ENCODE data around the gene MZT2A. TPM values are rescaled to one million over a fixed set of nuclear protein-coding genes. Genes with fewer than 3 reads are reported as not detected.
"Not testable (repeated sequence)": the region's sequence is repeated elsewhere in the genome, so short reads cannot be mapped to it uniquely, and the experiment has no call there.

MZT2A gene
- total RNA-seq, 2 donors from 2014 or later: 173 to 176 TPM

DNA sequence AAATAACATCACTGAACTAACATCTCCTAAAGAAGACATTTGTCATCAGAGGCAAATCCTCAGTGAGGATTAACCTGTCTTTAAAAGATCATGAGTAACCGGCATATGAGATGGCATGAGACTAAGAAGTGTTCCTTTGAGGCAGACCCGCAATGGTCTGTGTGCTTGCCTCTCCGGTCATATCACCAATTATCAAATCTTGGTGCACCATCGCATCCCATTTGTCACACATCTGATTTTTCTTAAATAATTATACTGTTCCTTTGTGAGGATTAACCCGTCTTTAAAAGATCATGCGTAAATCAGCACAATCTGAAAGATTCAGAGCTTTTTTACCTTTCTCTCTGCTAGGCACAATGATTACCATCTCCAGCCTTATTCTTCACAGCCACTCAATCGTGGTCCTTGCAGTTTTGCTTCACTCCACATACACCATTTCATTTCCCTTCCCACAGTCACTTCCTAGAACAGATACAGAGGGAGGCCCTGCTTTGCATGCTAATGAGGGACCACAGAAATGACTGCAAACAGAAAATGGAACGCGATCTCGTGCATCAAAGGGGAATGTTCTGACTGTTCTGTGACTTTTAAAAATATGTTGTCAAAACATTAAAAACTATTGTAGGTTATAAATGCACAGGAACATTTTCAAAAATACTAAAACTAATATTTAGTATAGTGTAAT is 40.8 kb downstream of the MZT2A start:
- DNase-seq (ENCODE audit: low spot score); intact Hi-C loops (cut with DNase I); H3K9me3 ChIP-seq; H3K36me3 ChIP-seq; H3K27ac ChIP-seq; H3K27me3 ChIP-seq (replicated peaks; ENCODE audit: insufficient read depth); H3K4me3 ChIP-seq; H3K4me1 ChIP-seq (replicated peaks): not testable (repeated sequence)
- 58% methylated on average over 10 of the region's 10 CpGs for WGBS

DNA sequence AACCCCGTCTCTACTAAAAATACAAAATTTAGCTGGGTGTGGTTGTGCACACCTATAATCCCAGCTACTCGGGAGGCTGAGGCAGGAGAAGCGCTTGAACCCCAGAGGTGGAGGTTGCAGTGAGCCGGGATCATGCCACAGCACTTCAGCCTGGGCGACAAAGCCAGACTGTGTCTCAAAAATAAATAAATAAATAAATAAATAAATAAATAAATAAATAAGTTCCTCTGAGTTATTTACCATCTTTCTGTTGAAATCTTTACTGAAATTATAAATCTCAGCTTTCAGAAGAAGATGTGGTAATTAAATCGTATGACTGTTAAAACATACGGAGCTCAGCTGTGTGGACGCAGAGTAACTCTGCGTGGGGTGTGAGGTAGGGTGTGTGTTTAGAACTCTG is 44.2 kb downstream of the MZT2A start:
- H3K27ac ChIP-seq; H3K27me3 ChIP-seq (replicated peaks; ENCODE audit: insufficient read depth); H3K4me3 ChIP-seq; H3K36me3 ChIP-seq; intact Hi-C loops (cut with DNase I); H3K9me3 ChIP-seq; H3K4me1 ChIP-seq (replicated peaks); DNase-seq (ENCODE audit: low spot score): not testable (repeated sequence)
- 75% methylated on average over 9 of the region's 9 CpGs for WGBS

DNA sequence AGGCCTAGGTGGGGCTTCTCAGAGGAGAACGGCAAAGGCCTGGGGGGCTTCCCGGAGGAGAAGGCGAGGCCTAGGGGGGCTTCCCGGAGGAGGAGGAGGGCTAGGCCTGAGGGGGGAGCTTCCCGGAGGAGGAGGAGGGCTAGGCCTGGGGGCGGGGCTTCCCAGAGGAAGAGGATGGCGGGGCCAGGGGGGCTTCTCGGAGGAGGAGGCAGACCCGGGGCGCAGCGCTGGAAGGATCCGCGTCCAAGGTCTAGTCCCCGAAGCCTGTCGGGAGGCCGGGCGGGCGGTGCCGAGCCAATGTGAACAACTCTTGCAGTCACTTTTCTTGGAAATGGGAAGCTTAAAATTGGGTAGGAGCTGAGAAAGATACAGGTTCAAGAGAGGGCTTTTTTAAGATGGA is 46.3 kb downstream of the MZT2A start:
- Histone ChIP-seq H3K4me3 (no peak overlapping the region), H3K27ac (no peak overlapping the region), H3K27me3 (replicated peaks; ENCODE audit: insufficient read depth) (no peaks in the 10 kb centered on the region), H3K36me3 (no peaks in the 10 kb centered on the region), H3K4me1 (replicated peaks) (no peaks in the 10 kb centered on the region), H3K9me3 (no peaks in the 10 kb centered on the region)
- no peak for TF ChIP-seq POLR2A (IDR thresholded peaks at IDR 0.05)
- TF ChIP-seq, protein P1, sequence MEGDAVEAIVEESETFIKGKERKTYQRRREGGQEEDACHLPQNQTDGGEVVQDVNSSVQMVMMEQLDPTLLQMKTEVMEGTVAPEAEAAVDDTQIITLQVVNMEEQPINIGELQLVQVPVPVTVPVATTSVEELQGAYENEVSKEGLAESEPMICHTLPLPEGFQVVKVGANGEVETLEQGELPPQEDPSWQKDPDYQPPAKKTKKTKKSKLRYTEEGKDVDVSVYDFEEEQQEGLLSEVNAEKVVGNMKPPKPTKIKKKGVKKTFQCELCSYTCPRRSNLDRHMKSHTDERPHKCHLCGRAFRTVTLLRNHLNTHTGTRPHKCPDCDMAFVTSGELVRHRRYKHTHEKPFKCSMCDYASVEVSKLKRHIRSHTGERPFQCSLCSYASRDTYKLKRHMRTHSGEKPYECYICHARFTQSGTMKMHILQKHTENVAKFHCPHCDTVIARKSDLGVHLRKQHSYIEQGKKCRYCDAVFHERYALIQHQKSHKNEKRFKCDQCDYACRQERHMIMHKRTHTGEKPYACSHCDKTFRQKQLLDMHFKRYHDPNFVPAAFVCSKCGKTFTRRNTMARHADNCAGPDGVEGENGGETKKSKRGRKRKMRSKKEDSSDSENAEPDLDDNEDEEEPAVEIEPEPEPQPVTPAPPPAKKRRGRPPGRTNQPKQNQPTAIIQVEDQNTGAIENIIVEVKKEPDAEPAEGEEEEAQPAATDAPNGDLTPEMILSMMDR (IDR thresholded peaks at IDR 0.05): no peak
- no peak for TF ChIP-seq POLR2AphosphoS5 (IDR thresholded peaks at IDR 0.05)
- DNase-seq (ENCODE audit: low spot score): no peak
- 90% methylated on average over 19 of the region's 19 CpGs for WGBS
- intact Hi-C loops (cut with DNase I): no loop called here

DNA sequence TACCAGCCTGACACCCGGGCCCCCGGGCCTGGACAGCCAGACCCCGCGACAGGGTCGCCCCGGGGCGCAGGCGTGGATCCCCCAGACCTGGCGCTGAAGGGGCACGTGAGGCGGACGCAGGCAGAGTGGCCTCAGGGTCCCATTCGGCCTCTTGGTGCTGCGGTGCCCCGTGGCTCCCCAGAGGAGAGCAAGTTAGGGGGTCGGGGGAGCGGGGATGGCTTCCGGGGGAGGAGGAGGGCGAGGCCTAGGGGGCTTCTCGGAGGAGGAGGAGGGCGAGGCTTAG is 46.7 kb downstream of the MZT2A start:
- H3K27ac ChIP-seq; DNase-seq (ENCODE audit: low spot score); H3K4me3 ChIP-seq; H3K4me1 ChIP-seq (replicated peaks); H3K36me3 ChIP-seq; H3K27me3 ChIP-seq (replicated peaks; ENCODE audit: insufficient read depth); H3K9me3 ChIP-seq; intact Hi-C loops (cut with DNase I): not testable (repeated sequence)
- WGBS: 98% methylated on average over 17 of the region's 21 CpGs

DNA sequence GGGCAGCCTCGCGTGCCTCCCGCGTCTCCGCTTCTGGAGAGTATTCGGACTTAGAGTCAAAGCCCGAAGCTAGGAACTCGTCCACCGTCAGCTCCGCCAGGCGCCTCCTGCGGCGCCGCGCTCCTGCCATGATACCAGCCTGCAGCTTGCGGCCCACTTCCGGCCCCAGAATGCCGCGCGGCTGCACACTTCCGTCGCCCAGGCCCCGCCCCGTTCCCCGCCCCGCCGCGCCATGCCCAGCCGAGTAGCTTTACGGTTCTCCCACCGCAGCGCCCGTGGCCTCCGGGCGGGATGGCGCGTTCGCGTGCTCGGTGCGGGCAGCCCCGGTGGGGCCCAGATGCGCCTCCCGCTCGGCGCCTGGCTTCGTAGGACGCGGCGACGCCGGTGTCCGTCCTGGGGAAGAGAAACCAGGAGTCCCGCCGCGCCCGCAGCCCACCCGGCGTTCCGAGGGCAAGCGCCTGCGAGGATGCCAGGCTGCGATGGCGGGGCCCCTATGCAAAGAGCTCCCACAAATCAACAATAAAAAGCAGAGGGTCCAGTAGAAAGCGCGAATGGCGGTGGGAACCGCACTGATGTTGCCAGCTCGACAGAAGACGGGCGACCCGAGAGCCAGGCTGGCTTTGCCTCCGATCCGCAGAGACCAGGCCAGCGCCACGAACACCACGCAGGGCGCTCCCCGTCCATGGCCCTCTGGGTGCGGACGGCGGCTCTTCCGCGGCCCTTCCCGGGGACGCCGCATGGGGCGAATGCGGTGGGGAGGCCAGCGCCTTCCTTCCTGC is 47.3 kb downstream of the MZT2A start:
- H3K27ac ChIP-seq: not testable (repeated sequence)

DNA sequence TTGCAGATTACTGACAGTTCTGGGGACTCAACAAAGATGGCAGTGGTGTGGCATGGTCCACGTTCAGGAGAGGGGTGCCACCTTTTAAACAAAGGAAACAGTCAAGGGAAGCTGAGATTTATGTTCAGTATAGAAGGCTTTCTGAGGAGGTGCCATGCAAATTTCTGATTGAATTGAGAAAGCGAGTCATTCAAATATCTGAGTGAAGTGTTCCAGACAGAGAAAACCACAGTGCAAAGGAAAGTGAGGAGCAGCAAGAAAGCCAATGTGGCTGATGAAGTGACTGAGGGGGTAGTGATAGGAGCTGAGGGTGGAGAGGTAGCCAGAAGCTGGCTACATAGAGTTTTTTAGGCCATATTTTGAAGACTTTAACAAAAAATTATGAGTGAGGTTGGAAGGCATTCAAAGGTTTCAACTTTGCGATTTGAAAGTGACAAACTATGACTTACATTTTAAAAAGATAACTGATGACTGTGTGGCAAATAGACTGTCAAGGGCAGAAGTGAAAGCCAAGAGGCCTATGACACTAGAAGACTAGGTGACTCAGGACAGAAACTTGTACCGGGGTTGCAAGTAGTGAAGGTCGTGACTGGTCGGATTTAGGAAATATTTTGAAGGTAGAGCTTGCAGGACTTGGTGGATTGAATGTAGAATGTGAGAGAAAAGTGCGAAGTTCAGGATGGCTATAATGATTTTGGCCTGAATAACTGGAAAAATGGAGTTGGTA is 51.3 kb downstream of the MZT2A start:
- DNase-seq (ENCODE audit: low spot score); H3K4me3 ChIP-seq; H3K9me3 ChIP-seq; H3K27ac ChIP-seq; H3K36me3 ChIP-seq; intact Hi-C loops (cut with DNase I); H3K4me1 ChIP-seq (replicated peaks); H3K27me3 ChIP-seq (replicated peaks; ENCODE audit: insufficient read depth): not testable (repeated sequence)
- 76% methylated on average over 7 of the region's 7 CpGs for WGBS

More for the DNA sequence above, 47.3 kb downstream of the MZT2A start:
- DNase-seq (ENCODE audit: low spot score); H3K9me3 ChIP-seq; H3K36me3 ChIP-seq; H3K4me1 ChIP-seq (replicated peaks); H3K4me3 ChIP-seq; H3K27me3 ChIP-seq (replicated peaks; ENCODE audit: insufficient read depth); intact Hi-C loops (cut with DNase I): not testable (repeated sequence)
- 93% methylated on average over 84 of the region's 90 CpGs for WGBS

Small RNAs within 50 kb of the gene (microRNA-seq; reads per million reads assigned to microRNA genes)
- gene MIR4784: not detected

Other genes with a start within 250 kb of the MZT2A start
- gene RAB6D, start 128.2 kb downstream of the MZT2A start, total RNA-seq: under 1 TPM; 0.68 to 0.77 TPM
- gene TUBA3D, start 16.3 kb downstream of the MZT2A start, total RNA-seq: 10 to 100 TPM; 75.2 to 92.0 TPM
- gene CCDC74A, start 35.5 kb upstream of the MZT2A start, total RNA-seq: 10 to 100 TPM; 15.5 to 95.5 TPM